ENCODE measurements around the gene KLHDC8A.

KLHDC8A gene

GRCh38 chr1:205335692-205336091, 21.0 kb downstream of the KLHDC8A start (continued):
- TF ChIP-seq ZSCAN30 (tag by site-specific recombination; IDR thresholded peaks at IDR 0.05) (peak; percentile 76; the same call in 1 of the 2 replicates), CTCF (tag by site-specific recombination; IDR thresholded peaks at IDR 0.05) (peak; percentile 97), ZEB2 (tag by site-specific recombination; IDR thresholded peaks at IDR 0.05) (peak; percentile 48; the same call in 1 of the 2 replicates)

- Histone ChIP-seq H3K4me1 (ENCODE audit: control insufficient read depth, insufficient read depth, low read length) (0 out of 2 replicates have a peak, but pooled peaks cover 2% of the 10 kb centered on the region), H3K9me3 (ENCODE audit: control insufficient read depth, insufficient read depth, low read depth, low read length) (no peaks in the 10 kb centered on the region), H3K4me3 (ENCODE audit: low read depth, low read length) (no peak overlapping the region), H3K36me3 (ENCODE audit: control insufficient read depth in 2 of 2, insufficient read depth in 1 of 2, low read length in 2 of 2) (no peaks in the 10 kb centered on the region), H3K27ac (ENCODE audit: extremely low read depth, low read depth, low read length) (no peak overlapping the region)
- ChIA-PET POLR2A (no interaction called here), CTCF (interaction anchor here (0.6 to 17.5 kb wide), 11 partner anchors 18 to 326 kb away, joined by 3 to 669 read pairs (median 7); no protein-coding TSS in a partner anchor)
- TF ChIP-seq ZNF785 (tag by site-specific recombination; IDR thresholded peaks at IDR 0.05) (no peak), ZNF621 (tag by site-specific recombination; IDR thresholded peaks at IDR 0.05) (no peak), ZNF10 (tag by site-specific recombination; IDR thresholded peaks at IDR 0.05) (no peak), GLI4 (tag by site-specific recombination; IDR thresholded peaks at IDR 0.05) (no peak), ZNF473 (tag by site-specific recombination; IDR thresholded peaks at IDR 0.05) (no peak), ZNF146 (tag by site-specific recombination; IDR thresholded peaks at IDR 0.05) (no peak), ZNF670 (tag by site-specific recombination; IDR thresholded peaks at IDR 0.05; ENCODE audit: low read depth) (no peak), ZNF366 (tag by site-specific recombination; conservative IDR thresholded peaks at IDR 0.05) (no peak)
These were observed 24.5 kb downstream of the KLHDC8A start for GRCh38 chr1:205332015-205332791.

GRCh38 chr1:205330150-205330549, 26.6 kb downstream of the KLHDC8A start:
- Histone ChIP-seq H3K9me3 (ENCODE audit: control insufficient read depth, insufficient read depth, low read depth, low read length) (no peaks in the 10 kb centered on the region), H3K4me3 (ENCODE audit: low read depth, low read length) (no peak overlapping the region), H3K27ac (ENCODE audit: extremely low read depth, low read depth, low read length) (no peak overlapping the region), H3K36me3 (ENCODE audit: control insufficient read depth in 2 of 2, insufficient read depth in 1 of 2, low read length in 2 of 2) (no peaks in the 10 kb centered on the region), H3K4me1 (ENCODE audit: control insufficient read depth, insufficient read depth, low read length) (no peaks in the 10 kb centered on the region)
- POLR2A ChIA-PET, result no interaction called here
- CTCF ChIA-PET, result interaction anchor here (2.3 to 17.5 kb wide), 3 partner anchors 24 to 194 kb away, joined by 9 to 669 read pairs (median 20); no protein-coding TSS in a partner anchor
- TF ChIP-seq ZNF629 (tag by site-specific recombination; IDR thresholded peaks at IDR 0.05) (no peak), ZNF202 (tag by site-specific recombination; IDR thresholded peaks at IDR 0.05; ENCODE audit: borderline replicate concordance) (no peak), SALL2 (tag by site-specific recombination; IDR thresholded peaks at IDR 0.05; ENCODE audit: borderline replicate concordance) (no peak), ZNF747 (tag by site-specific recombination; IDR thresholded peaks at IDR 0.05) (no peak), ZNF624 (tag by site-specific recombination; IDR thresholded peaks at IDR 0.05) (no peak), PRDM10 (tag by site-specific recombination; IDR thresholded peaks at IDR 0.05) (no peak), ZNF707 (tag by site-specific recombination; IDR thresholded peaks at IDR 0.05) (no peak), ZNF621 (tag by site-specific recombination; IDR thresholded peaks at IDR 0.05) (no peak), KLF8 (tag by site-specific recombination; IDR thresholded peaks at IDR 0.05) (no peak), EGR2 (tag by site-specific recombination; IDR thresholded peaks at IDR 0.05; ENCODE audit: low read depth) (no peak), PRDM1 (tag by site-specific recombination; IDR thresholded peaks at IDR 0.05) (no peak), ZNF544 (tag by site-specific recombination; IDR thresholded peaks at IDR 0.05) (no peak), WT1 (tag by site-specific recombination; IDR thresholded peaks at IDR 0.05) (no peak)

All from HEK293 (cell line).